ENCODE results near the gene VPS13D. TPM values are rescaled to one million over a fixed set of nuclear protein-coding genes. Genes with fewer than 3 reads are reported as not detected.

The VPS13D gene
- polyA plus RNA-seq, 1 of the 3 experiments (the other 2 are of a cell fraction) = 15.0 TPM

DNA sequence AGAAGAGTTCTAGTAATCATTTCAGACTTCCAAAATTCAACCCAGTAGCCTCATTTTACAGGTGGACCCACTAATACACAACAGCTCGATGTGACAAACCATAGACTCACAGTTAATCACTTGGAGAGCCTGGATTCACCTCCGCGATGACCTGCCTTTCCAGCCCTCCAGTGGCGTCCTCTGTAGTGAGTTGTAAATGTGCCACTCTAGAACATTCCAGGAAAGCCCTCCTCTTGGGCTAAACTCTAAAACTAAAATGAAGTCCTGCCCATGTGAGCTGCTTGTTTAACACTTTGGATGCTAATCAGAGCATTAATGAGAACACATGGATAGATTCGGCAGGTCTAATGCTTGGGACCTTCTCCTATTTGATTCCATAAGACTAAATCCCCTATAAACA is 247.5 kb downstream of the VPS13D start:
- no peak overlapping the region for H3K4me3 ChIP-seq (ENCODE audit: low read depth in 2 of 2, low read length in 1 of 2)
- H2AFZ ChIP-seq (ENCODE audit: low read depth) = no peak overlapping the region
- no peak overlapping the region for H3K9ac ChIP-seq
- TF ChIP-seq RFX5 (IDR thresholded peaks at IDR 0.05; ENCODE audit: low read length) (no peak), TCF12 (IDR thresholded peaks at IDR 0.05) (no peak), POLR2AphosphoS5 (IDR thresholded peaks at IDR 0.05; ENCODE audit: low read depth, low read length) (no peak), CHD2 (IDR thresholded peaks at IDR 0.05; ENCODE audit: low read length, partially characterized antibody) (no peak), SMC3 (IDR thresholded peaks at IDR 0.05; ENCODE audit: low read depth, low read length) (no peak), TEAD4 (IDR thresholded peaks at IDR 0.05; ENCODE audit: borderline replicate concordance, insufficient read depth) (no peak), EZH2phosphoT487 (IDR thresholded peaks at IDR 0.05; ENCODE audit: borderline replicate concordance, low read depth) (no peak), GABPA (IDR thresholded peaks at IDR 0.05; ENCODE audit: low read depth) (no peak), IRF3 (IDR thresholded peaks at IDR 0.05; ENCODE audit: low read depth, low read length) (no peak), FOXJ3 (CRISPR knock-in tag; IDR thresholded peaks at IDR 0.05) (no peak), FOXM1 (IDR thresholded peaks at IDR 0.05; ENCODE audit: low read depth) (no peak), MXI1 (IDR thresholded peaks at IDR 0.05; ENCODE audit: low read depth, low read length) (no peak), SIN3A (IDR thresholded peaks at IDR 0.05; ENCODE audit: borderline replicate concordance, low read depth, low read length) (no peak)
- TF ChIP-seq, protein P1, sequence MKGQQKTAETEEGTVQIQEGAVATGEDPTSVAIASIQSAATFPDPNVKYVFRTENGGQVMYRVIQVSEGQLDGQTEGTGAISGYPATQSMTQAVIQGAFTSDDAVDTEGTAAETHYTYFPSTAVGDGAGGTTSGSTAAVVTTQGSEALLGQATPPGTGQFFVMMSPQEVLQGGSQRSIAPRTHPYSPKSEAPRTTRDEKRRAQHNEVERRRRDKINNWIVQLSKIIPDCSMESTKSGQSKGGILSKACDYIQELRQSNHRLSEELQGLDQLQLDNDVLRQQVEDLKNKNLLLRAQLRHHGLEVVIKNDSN (IDR thresholded peaks at IDR 0.05; ENCODE audit: borderline replicate concordance, low read depth) = no peak
- H3K4me1 ChIP-seq (ENCODE audit: control insufficient read depth in 1 of 2, insufficient read depth in 2 of 2, low read depth in 1 of 2, low read length in 1 of 2) = peaks cover 36 to 78% of the 10 kb centered on the region in 2 experiments
- H3K79me2 ChIP-seq (ENCODE audit: insufficient read depth) = no peaks in the 10 kb centered on the region
- no peaks in the 10 kb centered on the region for H3K9me2 ChIP-seq
- no peaks in the 10 kb centered on the region for H3K27me3 ChIP-seq (ENCODE audit: insufficient read depth)
- H3K36me3 ChIP-seq (replicated peaks in 1 of 2; ENCODE audit: control insufficient read depth in 1 of 2, insufficient read depth in 2 of 2, low read length in 1 of 2) = no peaks in the 10 kb centered on the region
- no peak for DNase-seq
- H3F3A ChIP-seq (replicated peaks; ENCODE audit: insufficient read depth) = peaks cover 20% of the 10 kb centered on the region
- no peak overlapping the region for H3K4me2 ChIP-seq
- WGBS (ENCODE audit: low lambda C conversion rate) = 79% methylated on average over 5 of the region's 5 CpGs
- no peaks in the 10 kb centered on the region for H3K9me3 ChIP-seq
- POLR2A ChIA-PET = no interaction called here
- no peaks in the 10 kb centered on the region for H4K20me1 ChIP-seq (ENCODE audit: insufficient read depth)
- CTCF ChIA-PET = interaction anchor here (0.6 to 3.4 kb wide), 4 partner anchors 51 to 141 kb away, joined by 3 to 11 read pairs (median 3); partner anchors contain the start of gene DHRS3
- peak overlapping the region; percentile 61 to 94; a peak in 3 of 4 replicates for H3K27ac ChIP-seq (ENCODE audit: low read depth in 2 of 2, low read length in 1 of 2)

DNA sequence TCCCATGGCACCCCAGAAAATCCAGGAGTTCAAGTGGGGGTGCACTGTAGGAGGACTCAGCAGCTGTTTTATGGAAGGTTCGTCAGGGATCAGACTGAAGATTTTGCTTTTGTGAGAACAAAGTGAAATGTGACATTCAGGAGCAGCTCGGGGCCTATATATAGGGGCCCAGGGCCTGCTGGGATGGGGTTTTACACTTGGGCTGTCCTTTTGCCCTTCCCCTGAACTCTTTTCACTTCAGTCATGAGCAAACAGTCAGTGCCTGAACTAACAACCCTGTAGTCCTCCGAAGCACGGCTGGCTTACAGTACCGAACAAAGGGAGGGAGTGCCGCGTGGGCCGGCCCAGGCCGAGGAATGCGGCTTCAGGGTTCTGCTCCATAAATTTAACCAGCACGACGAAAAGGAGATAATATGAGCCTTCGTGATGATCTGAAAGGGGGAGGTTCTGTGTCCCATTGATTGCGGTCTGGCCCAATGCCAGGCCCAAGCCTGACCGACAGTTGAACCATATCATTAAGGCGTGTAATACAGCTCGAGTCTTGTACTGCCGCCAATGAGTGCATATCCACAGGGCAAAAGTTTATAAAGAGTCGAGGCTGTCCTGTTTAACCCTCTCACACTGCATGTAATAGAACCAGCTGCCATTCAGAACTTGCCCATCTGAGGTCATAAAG is 248.2 kb downstream of the VPS13D start:
- ChIA-PET CTCF (interaction anchor here (0.6 to 1.4 kb wide), 3 partner anchors 52 to 102 kb away, joined by 3 read pairs; no protein-coding TSS in a partner anchor), POLR2A (interaction anchor here (0.7 to 0.9 kb wide), 3 partner anchors 113 to 140 kb away, joined by 3 to 4 read pairs (median 3); no protein-coding TSS in a partner anchor)
- H3K4me1 ChIP-seq (ENCODE audit: control insufficient read depth in 1 of 2, insufficient read depth in 2 of 2, low read depth in 1 of 2, low read length in 1 of 2) = peaks cover 36 to 72% of the 10 kb centered on the region in 2 experiments
- no peaks in the 10 kb centered on the region for H3K36me3 ChIP-seq (replicated peaks in 1 of 2; ENCODE audit: control insufficient read depth in 1 of 2, insufficient read depth in 2 of 2, low read length in 1 of 2)
- WGBS (ENCODE audit: low lambda C conversion rate) = 12% methylated on average over 7 of the region's 19 CpGs
- H2AFZ ChIP-seq (ENCODE audit: low read depth) = no peak overlapping the region
- H3K4me2 ChIP-seq = peak overlapping the region; percentile 54
- H3K9me3 ChIP-seq = no peaks in the 10 kb centered on the region
- no peaks in the 10 kb centered on the region for H3K79me2 ChIP-seq (ENCODE audit: insufficient read depth)
- H3F3A ChIP-seq (replicated peaks; ENCODE audit: insufficient read depth) = peaks cover 22% of the 10 kb centered on the region
- no peaks in the 10 kb centered on the region for H3K9me2 ChIP-seq
- peak; percentile 53 for DNase-seq
- H3K4me3 ChIP-seq (ENCODE audit: low read depth in 2 of 2, low read length in 1 of 2) = no peak overlapping the region
- H3K9ac ChIP-seq = no peak overlapping the region; the same call in 1 of the 2 replicates
- H4K20me1 ChIP-seq (ENCODE audit: insufficient read depth) = no peaks in the 10 kb centered on the region
- H3K27me3 ChIP-seq (ENCODE audit: insufficient read depth) = no peaks in the 10 kb centered on the region
- H3K27ac ChIP-seq (ENCODE audit: low read depth in 2 of 2, low read length in 1 of 2) = peak overlapping the region; percentile 61 to 94
- TF ChIP-seq ZBTB33 (IDR thresholded peaks at IDR 0.05; ENCODE audit: borderline replicate concordance, low read depth) (0 out of 2 replicates have a peak, but pooled peaks have one; percentile 76), SIN3A (IDR thresholded peaks at IDR 0.05; ENCODE audit: borderline replicate concordance, low read depth, low read length) (peak; percentile 32; the same call in 1 of the 2 replicates), NFIC (IDR thresholded peaks at IDR 0.05; ENCODE audit: borderline replicate concordance) (peak; percentile 99), MEF2A (IDR thresholded peaks at IDR 0.05; ENCODE audit: borderline replicate concordance, low read depth) (0 out of 2 replicates have a peak, but pooled peaks have one; percentile 28), TAF1 (IDR thresholded peaks at IDR 0.05; ENCODE audit: borderline replicate concordance, low read depth, low read length) (peak; percentile 27; the same call in 1 of the 2 replicates), MXI1 (IDR thresholded peaks at IDR 0.05; ENCODE audit: low read depth, low read length) (0 out of 2 replicates have a peak, but pooled peaks have one; percentile 33), FOSL2 (IDR thresholded peaks at IDR 0.05; ENCODE audit: borderline replicate concordance, low read depth) (no peak; the same call in 1 of the 2 replicates), TCF12 (IDR thresholded peaks at IDR 0.05) (peak; percentile 91), EP300 (IDR thresholded peaks at IDR 0.05; ENCODE audit: borderline replicate concordance in 1 of 2, low read depth in 1 of 2, low read length in 1 of 2) (peak; percentile 77 to 89), TEAD4 (IDR thresholded peaks at IDR 0.05; ENCODE audit: borderline replicate concordance, insufficient read depth) (peak; percentile 90), RXRA (IDR thresholded peaks at IDR 0.05; ENCODE audit: borderline replicate concordance, low read depth) (peak; percentile 100)
- TF ChIP-seq, protein P2, sequence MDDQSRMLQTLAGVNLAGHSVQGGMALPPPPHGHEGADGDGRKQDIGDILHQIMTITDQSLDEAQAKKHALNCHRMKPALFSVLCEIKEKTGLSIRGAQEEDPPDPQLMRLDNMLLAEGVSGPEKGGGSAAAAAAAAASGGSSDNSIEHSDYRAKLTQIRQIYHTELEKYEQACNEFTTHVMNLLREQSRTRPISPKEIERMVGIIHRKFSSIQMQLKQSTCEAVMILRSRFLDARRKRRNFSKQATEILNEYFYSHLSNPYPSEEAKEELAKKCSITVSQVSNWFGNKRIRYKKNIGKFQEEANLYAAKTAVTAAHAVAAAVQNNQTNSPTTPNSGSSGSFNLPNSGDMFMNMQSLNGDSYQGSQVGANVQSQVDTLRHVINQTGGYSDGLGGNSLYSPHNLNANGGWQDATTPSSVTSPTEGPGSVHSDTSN (IDR thresholded peaks at IDR 0.05) = peak; percentile 91

Measured in SK-N-SH (cell line).